HUES48 (cell line): ENCODE data around the gene MPPED2.
A peak's percentile ranks its signal among the peaks of the same experiment; 100 is the strongest.
"Not testable (repeated sequence)": the region's sequence is repeated elsewhere in the genome, so short reads cannot be mapped to it uniquely, and the experiment has no call there.

Experiments
- H3K27ac ChIP-seq: one replicate; pipeline ENCODE4 v1.7.0; 2013; ENCODE audit warnings: low read depth, low read length, inconsistent platforms
- H3K27me3 ChIP-seq: 2 replicates; pipeline ENCODE4 v1.6.1; 2013; ENCODE audit warnings: mild to moderate bottlenecking, low read length; ENCODE audit not compliant: control insufficient read depth, insufficient read depth
- H3K36me3 ChIP-seq: 2 replicates; pipeline ENCODE4 v1.6.1; 2013; ENCODE audit warnings: low read length; ENCODE audit not compliant: control insufficient read depth, insufficient read depth
- H3K4me1 ChIP-seq: 2 replicates; pipeline ENCODE4 v1.6.1; 2013; ENCODE audit warnings: mild to moderate bottlenecking, low read length; ENCODE audit not compliant: control insufficient read depth, insufficient read depth
- H3K4me3 ChIP-seq: 2 replicates; pipeline ENCODE4 v1.5.1; 2013; ENCODE audit warnings: mild to moderate bottlenecking, low read depth, low read length
- H3K9ac ChIP-seq: 2 replicates; pipeline ENCODE4 v1.6.1; 2013; ENCODE audit warnings: mild to moderate bottlenecking, low read depth, low read length, moderate library complexity
- H3K9me3 ChIP-seq: 2 replicates; pipeline ENCODE4 v1.6.1; 2013; ENCODE audit warnings: low read length; ENCODE audit not compliant: control insufficient read depth, insufficient read depth

The MPPED2 gene

GRCh38 chr11:30573951-30574350 is 12.2 kb downstream of the MPPED2 start:
- H3K4me3 ChIP-seq, result no peak overlapping the region
- peaks cover 12% of the 10 kb centered on the region; the same call in 1 of the 2 replicates for H3K4me1 ChIP-seq
- no peak overlapping the region for H3K27ac ChIP-seq
- no peaks in the 10 kb centered on the region for H3K9me3 ChIP-seq
- peaks cover 27% of the 10 kb centered on the region; the same call in 1 of the 2 replicates for H3K36me3 ChIP-seq
- H3K9ac ChIP-seq, result no peak overlapping the region
- H3K27me3 ChIP-seq, result no peaks in the 10 kb centered on the region

GRCh38 chr11:30568931-30569330 is 17.2 kb downstream of the MPPED2 start:
- H3K9me3 ChIP-seq, result peaks cover under 1% of the 10 kb centered on the region; the same call in 1 of the 2 replicates
- no peak overlapping the region for H3K4me3 ChIP-seq
- H3K27ac ChIP-seq, result no peak overlapping the region
- H3K36me3 ChIP-seq, result peaks cover 4% of the 10 kb centered on the region; the same call in 1 of the 2 replicates
- H3K9ac ChIP-seq, result no peak overlapping the region
- H3K4me1 ChIP-seq, result peaks cover 51% of the 10 kb centered on the region
- no peaks in the 10 kb centered on the region for H3K27me3 ChIP-seq

- Histone ChIP-seq H3K9ac (no peak overlapping the region), H3K9me3 (peaks cover 11% of the 10 kb centered on the region; the same call in 1 of the 2 replicates), H3K4me1 (peaks cover 51% of the 10 kb centered on the region), H3K36me3 (no peaks in the 10 kb centered on the region), H3K27ac (peak overlapping the region; percentile 16), H3K4me3 (no peak overlapping the region), H3K27me3 (no peaks in the 10 kb centered on the region)
These were observed 18.5 kb downstream of the MPPED2 start for GRCh38 chr11:30567644-30568043.

GRCh38 chr11:30567120-30567519 is 19.0 kb downstream of the MPPED2 start:
- H3K9me3 ChIP-seq, result peaks cover 11% of the 10 kb centered on the region; the same call in 1 of the 2 replicates
- no peaks in the 10 kb centered on the region for H3K36me3 ChIP-seq
- peaks cover 52% of the 10 kb centered on the region for H3K4me1 ChIP-seq
- no peaks in the 10 kb centered on the region for H3K27me3 ChIP-seq
- H3K4me3 ChIP-seq, result no peak overlapping the region
- H3K27ac ChIP-seq, result peak overlapping the region; percentile 16
- H3K9ac ChIP-seq, result no peak overlapping the region

GRCh38 chr11:30566482-30566881 is 19.7 kb downstream of the MPPED2 start:
- Histone ChIP-seq H3K36me3 (no peaks in the 10 kb centered on the region), H3K4me1 (peaks cover 55% of the 10 kb centered on the region), H3K27ac (no peak overlapping the region)

GRCh38 chr11:30565027-30565426 is 21.1 kb downstream of the MPPED2 start:
- peaks cover 63% of the 10 kb centered on the region for H3K4me1 ChIP-seq
- peaks cover 11% of the 10 kb centered on the region; the same call in 1 of the 2 replicates for H3K9me3 ChIP-seq
- H3K9ac ChIP-seq, result no peak overlapping the region
- no peaks in the 10 kb centered on the region for H3K36me3 ChIP-seq
- H3K27ac ChIP-seq, result no peak overlapping the region
- no peak overlapping the region for H3K4me3 ChIP-seq
- no peaks in the 10 kb centered on the region for H3K27me3 ChIP-seq

More at GRCh38 chr11:30566482-30566881, 19.7 kb downstream of the MPPED2 start:
- Histone ChIP-seq H3K27me3 (no peaks in the 10 kb centered on the region), H3K9me3 (peaks cover 11% of the 10 kb centered on the region; the same call in 1 of the 2 replicates), H3K9ac (no peak overlapping the region), H3K4me3 (no peak overlapping the region)

GRCh38 chr11:30561691-30562415 is 24.3 kb downstream of the MPPED2 start:
- Histone ChIP-seq H3K4me1 (peaks cover 60% of the 10 kb centered on the region), H3K9me3 (peaks cover 11% of the 10 kb centered on the region; the same call in 1 of the 2 replicates), H3K9ac (no peak overlapping the region)

GRCh38 chr11:30560206-30561106 is 25.7 kb downstream of the MPPED2 start:
- H3K27ac ChIP-seq, result peak overlapping the region; percentile 95
- peak overlapping the region; percentile 48 for H3K4me3 ChIP-seq
- H3K9ac ChIP-seq, result peak overlapping the region; percentile 55

More at GRCh38 chr11:30561691-30562415, 24.3 kb downstream of the MPPED2 start:
- no peaks in the 10 kb centered on the region for H3K36me3 ChIP-seq
- H3K27me3 ChIP-seq, result no peaks in the 10 kb centered on the region
- H3K27ac ChIP-seq, result peak overlapping the region; percentile 95
- no peak overlapping the region for H3K4me3 ChIP-seq

GRCh38 chr11:30559004-30559403 is 27.1 kb downstream of the MPPED2 start:
- Histone ChIP-seq H3K27ac (peak overlapping the region; percentile 95), H3K4me3 (no peak overlapping the region; the same call in 1 of the 2 replicates), H3K27me3 (no peaks in the 10 kb centered on the region), H3K4me1 (peaks cover 38% of the 10 kb centered on the region), H3K9ac (no peak overlapping the region), H3K9me3 (peaks cover 11% of the 10 kb centered on the region; the same call in 1 of the 2 replicates), H3K36me3 (0 out of 2 replicates have a peak, but pooled peaks cover 2% of the 10 kb centered on the region)

More at GRCh38 chr11:30560206-30561106, 25.7 kb downstream of the MPPED2 start:
- peaks cover 47% of the 10 kb centered on the region for H3K4me1 ChIP-seq
- H3K9me3 ChIP-seq, result peaks cover 11% of the 10 kb centered on the region; the same call in 1 of the 2 replicates
- H3K27me3 ChIP-seq, result no peaks in the 10 kb centered on the region
- H3K36me3 ChIP-seq, result 0 out of 2 replicates have a peak, but pooled peaks cover 2% of the 10 kb centered on the region

- not testable (repeated sequence) for H3K27me3 ChIP-seq, H3K4me3 ChIP-seq, H3K27ac ChIP-seq, H3K9ac ChIP-seq, H3K9me3 ChIP-seq, H3K36me3 ChIP-seq
- H3K4me1 ChIP-seq, result peaks cover 55% of the 10 kb centered on the region
These were observed 31.6 kb downstream of the MPPED2 start for GRCh38 chr11:30554587-30554986.
